Measurements from ENCODE around the gene PSMC2.

Gene PSMC2

DNA sequence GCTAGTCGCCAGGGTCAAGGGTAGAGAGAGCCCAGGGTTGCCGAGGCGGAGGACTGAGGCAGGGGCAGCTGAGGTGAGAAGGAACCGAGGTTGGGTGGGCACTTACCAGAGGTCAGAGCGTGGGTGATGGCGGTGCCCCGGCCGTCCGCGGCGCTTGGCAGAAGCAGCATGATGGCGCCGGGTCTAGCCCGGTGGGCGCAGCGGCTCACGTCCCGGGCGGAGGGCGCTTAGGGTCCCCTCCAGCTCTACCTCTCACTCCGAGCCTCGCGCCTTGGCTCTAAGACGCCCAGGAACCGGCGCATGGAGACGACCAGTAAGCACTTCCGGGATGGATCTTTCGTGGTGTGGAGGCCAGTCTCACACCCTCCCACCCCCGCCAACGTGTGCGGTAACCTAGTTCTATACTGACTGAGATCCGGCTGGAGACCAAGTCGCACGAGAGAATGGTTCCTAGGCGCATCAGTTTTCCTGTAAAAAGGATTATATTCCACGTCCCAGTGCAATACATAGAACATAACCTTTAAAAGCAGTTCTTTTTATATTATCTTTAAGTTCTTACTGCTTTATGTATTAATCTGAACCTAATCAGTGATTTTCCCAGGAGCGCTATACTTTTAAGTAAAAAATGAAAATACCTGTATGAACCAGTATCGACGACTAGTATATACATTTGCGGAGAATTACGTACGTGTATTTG, 2.8 kb upstream of the PSMC2 start, which contains the start of gene DNAJC2:
Gene DNAJC2, minus strand, starts transcription at position 315 of the 697 bp plus-strand sequence. Its CDS starts 145 bp downstream, at position 170.
- TF ChIP-seq, protein P1, sequence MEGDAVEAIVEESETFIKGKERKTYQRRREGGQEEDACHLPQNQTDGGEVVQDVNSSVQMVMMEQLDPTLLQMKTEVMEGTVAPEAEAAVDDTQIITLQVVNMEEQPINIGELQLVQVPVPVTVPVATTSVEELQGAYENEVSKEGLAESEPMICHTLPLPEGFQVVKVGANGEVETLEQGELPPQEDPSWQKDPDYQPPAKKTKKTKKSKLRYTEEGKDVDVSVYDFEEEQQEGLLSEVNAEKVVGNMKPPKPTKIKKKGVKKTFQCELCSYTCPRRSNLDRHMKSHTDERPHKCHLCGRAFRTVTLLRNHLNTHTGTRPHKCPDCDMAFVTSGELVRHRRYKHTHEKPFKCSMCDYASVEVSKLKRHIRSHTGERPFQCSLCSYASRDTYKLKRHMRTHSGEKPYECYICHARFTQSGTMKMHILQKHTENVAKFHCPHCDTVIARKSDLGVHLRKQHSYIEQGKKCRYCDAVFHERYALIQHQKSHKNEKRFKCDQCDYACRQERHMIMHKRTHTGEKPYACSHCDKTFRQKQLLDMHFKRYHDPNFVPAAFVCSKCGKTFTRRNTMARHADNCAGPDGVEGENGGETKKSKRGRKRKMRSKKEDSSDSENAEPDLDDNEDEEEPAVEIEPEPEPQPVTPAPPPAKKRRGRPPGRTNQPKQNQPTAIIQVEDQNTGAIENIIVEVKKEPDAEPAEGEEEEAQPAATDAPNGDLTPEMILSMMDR (IDR thresholded peaks at IDR 0.05) = no peak
- TF ChIP-seq ZFX (IDR thresholded peaks at IDR 0.05; ENCODE audit: borderline replicate concordance) = no peak
- peak within 1 kb of the TSS; percentile 73 for H3K27ac ChIP-seq

DNA sequence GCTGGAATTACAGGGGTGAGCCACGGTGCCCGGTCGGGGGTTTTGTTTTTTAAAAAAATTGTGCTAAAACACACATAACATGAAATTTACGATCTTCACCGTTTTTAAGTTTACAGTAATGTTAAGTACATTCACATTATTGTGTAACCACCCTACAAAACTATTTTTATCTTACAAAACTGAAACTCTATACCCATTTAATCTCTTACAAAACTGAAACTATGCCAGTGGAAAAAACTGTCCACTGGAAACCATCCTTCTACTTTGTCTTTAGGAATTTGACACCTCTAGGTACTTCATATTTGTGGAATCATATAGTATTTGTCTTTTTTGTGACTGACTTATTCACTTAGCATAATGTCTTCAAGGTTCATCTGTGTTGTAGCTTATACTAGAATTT, 1.0 kb upstream of the PSMC2 start:
- TF ChIP-seq ZFX (IDR thresholded peaks at IDR 0.05; ENCODE audit: borderline replicate concordance) = no peak
- TF ChIP-seq, protein P1 (IDR thresholded peaks at IDR 0.05) = no peak

DNA sequence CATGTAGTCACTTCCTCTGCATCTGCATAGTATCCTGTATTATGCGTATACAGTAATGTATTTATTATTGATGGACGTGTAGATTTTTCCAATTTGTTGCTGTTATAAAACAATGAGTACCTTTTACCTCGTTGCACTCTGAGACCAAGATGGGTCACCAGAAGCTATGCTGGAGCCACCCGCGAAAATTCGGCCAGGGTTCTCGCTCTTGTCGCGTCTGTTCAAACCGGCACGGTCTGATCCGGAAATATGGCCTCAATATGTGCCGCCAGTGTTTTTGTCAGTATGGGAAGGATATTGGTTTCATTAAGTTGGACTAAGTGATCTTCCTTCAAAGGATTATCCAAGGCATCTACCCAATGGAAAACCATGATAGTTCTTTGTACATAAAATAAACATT, 1.0 kb downstream of the PSMC2 start:
- peak overlapping the region; percentile 85 for H3K27ac ChIP-seq
- TF ChIP-seq, protein P1 (IDR thresholded peaks at IDR 0.05) = no peak
- TF ChIP-seq ZFX (IDR thresholded peaks at IDR 0.05; ENCODE audit: borderline replicate concordance) = no peak

More for the DNA sequence above, 1.0 kb upstream of the PSMC2 start:
- peak overlapping the region; percentile 85; the same call in 1 of the 2 replicates for H3K27ac ChIP-seq

DNA sequence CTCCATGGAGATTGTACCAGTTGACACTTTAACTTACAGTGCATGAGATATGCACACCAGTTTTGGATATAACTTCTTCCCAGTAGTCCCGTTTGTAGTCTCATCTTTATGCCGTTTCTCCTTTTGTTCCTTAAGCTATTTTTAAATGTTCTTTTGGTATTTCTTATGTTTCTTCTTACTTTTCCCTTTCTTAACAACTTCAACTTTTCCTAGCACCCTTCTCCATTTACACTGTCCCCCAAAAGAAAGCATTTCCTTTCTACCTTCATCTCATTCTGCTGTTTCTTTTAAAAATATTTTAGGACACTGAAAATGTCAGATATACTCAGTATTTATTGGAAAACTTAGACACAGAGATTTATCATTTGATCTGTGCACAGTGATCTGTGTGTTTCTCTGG, 1.5 kb downstream of the PSMC2 start:
- no peak overlapping the region for H3K27ac ChIP-seq
- TF ChIP-seq ZFX (IDR thresholded peaks at IDR 0.05; ENCODE audit: borderline replicate concordance) = no peak
- TF ChIP-seq, protein P1 (IDR thresholded peaks at IDR 0.05) = no peak

DNA sequence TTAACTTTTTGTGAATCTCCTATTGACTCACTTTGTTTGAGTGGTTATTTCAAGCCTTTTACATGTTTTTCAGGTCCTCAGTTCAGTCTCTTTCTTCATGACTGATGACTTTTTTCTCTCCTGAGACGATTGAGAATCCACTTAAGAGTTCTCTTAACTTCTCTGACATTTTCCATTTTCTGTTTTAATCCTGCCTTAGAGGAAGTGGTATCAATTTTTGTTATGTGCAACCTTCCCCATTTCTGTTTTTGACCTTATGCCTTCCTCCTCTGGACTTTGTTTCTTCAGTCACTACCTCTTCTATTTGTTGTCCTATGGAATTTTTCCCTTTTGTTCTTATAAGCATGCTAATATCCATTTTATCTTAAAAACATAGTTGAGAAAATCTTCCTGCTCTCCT, 2.4 kb downstream of the PSMC2 start:
- TF ChIP-seq ZFX (IDR thresholded peaks at IDR 0.05; ENCODE audit: borderline replicate concordance) = no peak
- TF ChIP-seq, protein P1 (IDR thresholded peaks at IDR 0.05) = no peak
- no peak overlapping the region for H3K27ac ChIP-seq

DNA sequence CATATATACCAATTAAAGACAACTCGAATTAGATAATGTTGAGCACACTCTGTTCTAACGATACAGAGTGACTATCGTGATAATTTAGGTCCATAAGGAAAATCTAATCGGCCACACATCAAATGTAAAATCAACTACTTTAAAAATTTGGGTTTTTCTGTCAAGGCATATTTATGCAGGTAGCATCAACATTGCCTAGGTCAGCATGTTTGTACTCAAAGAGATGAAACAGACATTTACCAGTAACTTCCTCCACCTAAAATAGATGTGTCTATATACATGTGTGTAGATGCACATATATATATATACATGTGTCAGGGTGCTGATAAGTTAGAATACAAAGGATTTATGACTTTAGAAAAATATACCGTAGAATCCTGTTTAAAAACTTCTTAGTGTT, 22.0 kb downstream of the PSMC2 start:
- no peak overlapping the region for H3K27ac ChIP-seq
- TF ChIP-seq ZFX (IDR thresholded peaks at IDR 0.05; ENCODE audit: borderline replicate concordance) = no peak
- TF ChIP-seq, protein P1 (IDR thresholded peaks at IDR 0.05) = no peak

DNA sequence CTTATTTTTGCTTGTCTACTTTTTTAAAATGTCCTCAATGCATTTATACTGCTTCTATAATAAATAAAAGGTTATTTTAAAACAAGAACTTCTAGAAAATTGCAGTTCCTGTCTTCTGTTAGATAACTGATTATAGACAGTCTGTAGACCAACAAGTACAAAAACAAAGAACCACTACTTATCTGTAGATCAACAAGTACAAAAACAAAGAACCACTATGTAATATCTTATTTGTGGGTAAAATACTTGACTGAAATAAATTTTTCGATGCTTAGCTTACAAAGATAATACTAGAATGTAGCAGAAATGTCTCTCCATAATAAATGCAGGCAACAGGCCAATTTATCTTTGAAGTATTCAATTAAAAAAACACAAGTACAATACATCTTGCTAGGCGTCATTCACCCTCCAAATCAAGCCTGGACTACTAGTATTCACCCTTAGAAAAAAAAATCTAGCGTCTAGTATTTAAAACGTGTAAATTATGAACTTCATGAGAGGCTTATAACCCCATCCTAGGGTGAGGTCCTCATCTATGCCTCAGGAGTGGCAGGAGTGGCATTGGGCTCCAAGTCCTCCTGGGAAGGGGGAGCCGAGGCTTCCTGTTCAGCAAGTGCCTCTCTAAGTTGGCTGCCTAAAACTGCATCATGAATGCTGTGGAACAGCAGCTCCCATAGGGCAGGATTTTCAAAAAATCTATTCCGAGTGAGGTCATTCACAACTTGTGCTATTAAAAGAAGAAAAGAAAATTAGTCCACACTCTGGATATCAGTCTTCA, 26.6 kb downstream of the PSMC2 start:
- TF ChIP-seq, protein P1 (IDR thresholded peaks at IDR 0.05) = no peak
- TF ChIP-seq ZFX (IDR thresholded peaks at IDR 0.05; ENCODE audit: borderline replicate concordance) = no peak
- H3K27ac ChIP-seq = no peak overlapping the region
